ENCODE measurements around the gene CHMP1B.
"Not testable (repeated sequence)": the region's sequence is repeated elsewhere in the genome, so short reads cannot be mapped to it uniquely, and the experiment has no call there.

CHMP1B gene

DNA sequence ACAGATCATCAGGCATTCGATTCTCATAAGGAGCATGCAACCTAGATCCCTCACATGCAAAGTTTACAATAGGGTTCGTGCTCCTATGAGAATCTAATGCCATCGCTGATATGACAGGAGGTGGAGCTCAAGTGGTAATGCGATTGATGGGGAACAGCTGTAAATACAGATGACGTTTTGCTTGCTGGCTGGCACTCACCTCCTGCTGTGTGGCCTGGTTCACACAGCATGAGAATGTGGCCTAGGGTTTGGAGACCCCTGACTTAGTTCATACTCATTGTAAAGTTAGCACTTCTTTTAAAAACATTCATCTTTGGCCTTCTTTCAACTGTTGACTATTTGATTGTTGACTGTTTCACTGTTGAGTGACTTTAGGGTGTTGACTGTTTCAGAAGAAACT, 8.7 kb upstream of the CHMP1B start:
- no peak for FAIRE-seq

DNA sequence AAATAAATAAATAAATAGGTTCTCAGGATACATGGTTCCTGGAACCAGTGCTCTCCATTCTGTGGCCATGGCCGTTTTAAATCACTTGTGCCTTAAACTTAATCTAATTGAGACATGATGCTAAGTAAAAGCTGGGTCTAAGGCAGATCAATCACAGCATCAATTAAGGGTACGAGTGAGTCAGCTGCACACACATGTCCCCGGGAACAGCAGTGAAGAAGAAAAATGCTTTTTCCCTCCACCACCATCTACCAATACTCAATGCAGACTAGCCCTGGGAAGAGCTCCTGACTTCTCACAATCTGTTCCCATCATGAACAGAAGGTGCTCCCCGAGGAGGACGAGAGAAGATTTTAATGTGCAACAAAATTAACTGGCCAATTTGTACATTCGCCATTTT, 6.8 kb upstream of the CHMP1B start:
- FAIRE-seq, result no peak

DNA sequence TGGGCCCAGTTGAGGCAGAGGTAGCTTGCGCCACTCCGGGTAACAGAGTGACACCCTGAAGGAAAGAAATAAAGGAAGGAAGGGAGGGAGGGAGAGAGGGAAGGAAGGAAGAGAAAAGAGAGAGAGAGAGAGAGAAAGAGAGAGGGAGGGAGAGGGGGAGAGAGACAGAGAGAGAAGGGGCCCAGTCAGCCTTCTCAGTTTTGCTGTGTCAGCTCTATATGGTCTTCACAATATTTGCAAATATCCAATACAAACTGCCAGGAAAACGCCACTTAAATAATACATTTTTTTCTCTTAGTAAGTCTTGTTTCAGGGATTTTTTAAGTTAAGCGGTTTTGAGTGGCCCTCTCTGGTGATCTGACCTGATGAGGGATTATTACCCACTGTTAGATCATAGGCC, 5.6 kb upstream of the CHMP1B start:
- FAIRE-seq, result no peak

DNA sequence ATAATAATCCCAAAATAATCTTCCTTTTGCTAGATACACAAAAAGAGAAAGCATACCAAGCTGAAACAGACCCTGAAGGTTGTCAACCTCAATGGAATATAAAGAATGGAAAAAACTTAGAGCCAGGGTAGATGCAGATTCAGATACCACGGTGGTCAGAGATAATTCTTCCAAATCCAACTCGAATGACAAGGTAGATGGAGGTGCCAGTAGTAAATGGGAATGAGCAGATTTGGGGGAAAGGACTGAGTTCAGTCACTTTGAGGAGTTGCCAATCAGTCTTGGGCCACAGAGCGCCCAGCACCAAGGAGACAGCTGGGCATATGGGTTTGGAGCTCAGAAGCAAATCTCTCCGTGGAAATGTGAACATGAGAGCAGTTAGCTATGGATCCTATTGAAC, 3.4 kb upstream of the CHMP1B start:
- no peak for FAIRE-seq

DNA sequence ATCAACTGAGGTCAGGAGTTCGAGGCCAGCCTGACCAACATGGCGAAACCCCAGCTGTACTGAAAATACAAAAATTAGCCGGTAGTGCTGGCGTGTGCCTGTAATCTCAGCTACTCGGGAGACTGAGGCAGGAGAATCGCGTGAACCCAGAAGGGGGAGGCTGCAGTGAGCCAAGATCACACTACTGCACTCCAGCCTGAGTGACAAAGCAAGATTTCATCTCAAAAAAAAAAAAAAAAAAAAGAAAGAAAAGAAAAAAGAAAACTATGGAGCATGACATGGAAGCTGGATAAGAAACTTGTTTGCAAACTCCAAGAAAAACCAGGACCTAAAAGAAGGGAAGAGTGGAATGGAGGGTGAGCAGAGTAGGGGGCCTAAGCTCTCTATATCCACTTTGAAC, 1.9 kb upstream of the CHMP1B start:
- FAIRE-seq, result no peak

DNA sequence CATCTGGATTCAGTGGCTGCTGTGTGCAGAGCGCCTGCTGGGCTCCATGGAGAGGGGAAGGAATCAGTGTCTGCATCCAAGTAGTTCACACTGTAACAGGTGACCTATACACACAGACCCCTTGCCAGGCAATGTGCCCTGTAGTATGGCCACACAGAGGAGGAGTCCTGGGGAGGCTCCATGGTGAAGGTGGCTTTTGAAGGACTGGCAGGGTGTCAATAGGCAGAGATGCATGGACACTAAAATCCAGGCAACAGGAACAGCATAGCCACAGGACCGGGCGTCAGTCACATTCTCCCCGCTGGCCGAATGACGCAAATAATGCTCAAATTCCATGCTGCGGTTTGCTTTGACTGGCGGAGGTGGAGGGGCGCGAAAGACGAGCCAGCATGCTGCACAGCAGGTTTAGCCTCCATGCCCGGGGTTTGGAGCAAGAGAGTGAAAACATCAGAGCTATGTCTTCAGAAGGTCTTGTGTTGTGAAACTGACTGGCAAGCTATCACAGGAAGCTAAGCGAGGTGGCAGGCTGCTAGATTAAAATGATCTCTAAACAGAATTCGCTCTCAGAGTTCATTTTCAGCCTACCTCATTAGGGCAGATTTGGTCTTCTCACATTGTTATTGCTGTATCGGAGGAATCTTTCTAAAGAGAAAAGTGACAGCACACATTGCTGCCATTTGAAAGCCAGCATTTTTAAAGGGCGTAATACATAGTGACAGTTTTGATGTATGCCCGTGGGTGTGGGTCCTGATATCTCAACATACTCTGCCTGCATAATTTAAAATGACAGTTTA, 1.2 kb upstream of the CHMP1B start:
- no peak for FAIRE-seq

DNA sequence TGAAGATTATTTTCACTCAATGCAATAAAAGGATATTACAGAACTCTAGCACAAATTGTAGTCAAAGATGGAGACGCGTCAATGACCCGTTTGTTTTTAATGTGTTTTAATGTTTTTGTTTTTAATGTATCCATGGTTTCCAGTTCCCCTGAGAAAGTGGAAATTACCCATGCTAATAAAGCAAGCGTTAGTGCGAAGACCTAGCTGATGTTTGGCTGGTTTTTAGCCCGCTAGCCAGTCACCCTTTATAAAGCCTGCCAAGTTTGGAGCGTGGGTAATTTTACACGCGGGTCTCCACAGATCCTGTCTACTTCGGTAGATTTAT, 430 bp upstream of the CHMP1B start:
- no peak for FAIRE-seq

DNA sequence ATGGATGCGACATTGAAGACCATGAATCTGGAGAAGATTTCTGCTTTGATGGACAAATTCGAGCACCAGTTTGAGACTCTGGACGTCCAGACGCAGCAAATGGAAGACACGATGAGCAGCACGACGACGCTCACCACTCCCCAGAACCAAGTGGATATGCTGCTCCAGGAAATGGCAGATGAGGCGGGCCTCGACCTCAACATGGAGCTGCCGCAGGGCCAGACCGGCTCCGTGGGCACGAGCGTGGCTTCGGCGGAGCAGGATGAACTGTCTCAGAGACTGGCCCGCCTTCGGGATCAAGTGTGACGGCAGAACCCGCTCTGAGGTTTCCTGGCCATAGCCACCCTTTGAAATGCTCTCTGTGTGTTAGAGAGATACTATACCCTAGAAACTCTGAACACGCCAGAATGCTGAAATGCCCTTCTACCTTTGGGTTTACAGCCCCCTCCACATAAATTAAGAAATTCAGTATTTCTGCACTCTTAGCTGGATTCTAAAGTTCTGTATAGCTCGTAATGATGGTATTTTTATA, 659 bp downstream of the CHMP1B start:
- FAIRE-seq, result no peak

DNA sequence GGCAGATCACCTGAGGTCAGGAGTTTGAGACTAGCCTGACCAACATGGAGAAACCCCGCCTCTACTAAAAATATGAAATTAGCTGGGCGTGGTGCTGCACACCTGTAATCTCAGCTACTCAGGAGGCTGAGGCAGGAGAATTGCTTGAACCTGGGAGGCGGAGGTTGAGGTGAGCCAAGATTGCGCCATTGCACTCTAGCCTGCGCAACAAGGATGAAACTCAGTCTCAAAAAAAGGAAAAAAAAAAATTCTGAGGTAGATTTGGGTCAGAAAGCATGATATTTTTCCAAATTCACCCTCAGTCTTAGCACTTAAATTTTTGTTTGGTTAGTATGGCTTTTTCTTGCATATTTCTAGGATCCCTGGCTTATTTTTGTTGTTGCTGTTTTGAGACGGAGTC, 3.3 kb downstream of the CHMP1B start:
- FAIRE-seq, result not testable (repeated sequence)

DNA sequence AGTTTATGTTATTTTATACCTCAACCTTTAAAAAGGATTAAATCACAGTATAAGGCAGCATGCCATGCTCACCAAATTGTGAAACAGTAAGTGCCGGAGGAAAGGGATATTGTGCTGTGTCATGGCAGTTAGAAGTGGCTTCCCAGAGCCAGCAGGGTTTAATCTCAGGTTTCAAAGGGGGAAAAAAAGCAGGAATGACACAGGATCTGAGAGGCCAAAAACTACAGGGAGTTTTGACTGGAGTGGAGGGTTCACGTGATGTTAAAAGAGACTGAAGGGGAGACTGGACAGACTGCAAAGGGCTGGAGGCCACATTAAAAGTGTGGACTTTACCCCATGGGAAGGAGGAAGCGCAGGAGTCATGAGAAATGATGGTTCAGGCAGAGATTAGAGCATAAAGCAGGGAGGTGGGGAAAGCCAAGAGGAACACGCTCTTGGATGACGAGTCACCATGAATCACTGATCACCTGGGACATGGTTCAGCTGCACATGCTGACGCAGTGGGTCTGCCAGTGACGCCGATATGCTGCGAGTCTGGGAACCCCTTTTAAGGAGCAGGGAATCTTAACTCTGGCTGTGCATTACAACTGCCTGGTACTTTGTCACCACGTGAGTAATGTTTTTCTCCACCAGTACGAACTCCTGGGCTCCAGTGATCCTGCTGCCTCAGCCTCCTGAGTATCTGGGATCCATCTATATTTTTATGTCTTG, 6.1 kb downstream of the CHMP1B start:
- no peak for FAIRE-seq

DNA sequence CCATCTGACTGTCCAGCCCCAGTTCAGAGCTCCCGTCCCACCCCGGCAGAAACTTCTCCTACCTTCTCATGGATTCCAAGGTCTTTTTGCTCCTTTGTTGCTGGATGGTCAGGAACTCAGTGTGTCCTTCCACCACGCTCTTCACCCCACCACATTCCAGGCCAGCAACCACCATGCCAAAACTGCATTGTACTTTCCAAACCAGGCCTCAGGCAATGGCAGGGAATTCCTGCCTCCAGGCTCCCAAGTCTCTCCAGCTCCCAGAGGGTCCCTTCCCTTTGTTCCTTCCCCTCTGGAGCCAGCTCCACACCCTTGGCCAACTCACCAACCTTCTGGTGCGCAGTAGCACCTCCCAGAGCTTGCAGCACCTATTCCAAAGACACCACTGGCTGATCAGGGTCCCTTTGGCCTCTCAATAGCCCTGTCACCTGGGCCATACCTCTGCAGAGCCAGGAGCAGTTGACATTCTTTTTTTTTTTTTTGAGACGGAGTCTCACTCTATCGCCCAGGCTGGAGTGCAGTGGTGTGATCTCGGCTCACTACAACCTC, 8.1 kb downstream of the CHMP1B start:
- no peak for FAIRE-seq

DNA sequence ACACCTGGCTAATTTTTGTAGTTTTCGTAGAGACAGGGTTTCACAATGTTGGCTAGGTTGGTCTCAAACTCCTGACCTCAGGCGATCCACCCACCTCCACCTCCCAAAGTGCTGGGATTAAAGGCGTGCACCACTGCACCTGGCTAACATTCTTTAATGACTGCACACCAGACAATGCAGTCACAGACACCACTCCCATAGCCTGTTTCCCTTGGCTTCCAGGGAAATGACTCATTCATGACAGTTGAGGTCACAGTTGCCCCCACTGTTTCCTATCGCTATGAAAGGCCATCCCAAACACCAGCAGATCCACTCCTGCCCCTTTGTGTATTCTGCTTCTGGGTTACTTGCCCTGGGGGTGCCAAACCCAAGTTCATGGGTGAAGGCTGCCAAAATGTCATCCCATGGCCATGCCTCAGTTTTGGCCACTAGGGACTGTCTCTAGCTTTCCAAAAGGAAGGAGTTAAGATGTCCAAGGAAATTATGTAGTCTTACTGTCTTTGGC, 8.7 kb downstream of the CHMP1B start:
- FAIRE-seq, result no peak

DNA sequence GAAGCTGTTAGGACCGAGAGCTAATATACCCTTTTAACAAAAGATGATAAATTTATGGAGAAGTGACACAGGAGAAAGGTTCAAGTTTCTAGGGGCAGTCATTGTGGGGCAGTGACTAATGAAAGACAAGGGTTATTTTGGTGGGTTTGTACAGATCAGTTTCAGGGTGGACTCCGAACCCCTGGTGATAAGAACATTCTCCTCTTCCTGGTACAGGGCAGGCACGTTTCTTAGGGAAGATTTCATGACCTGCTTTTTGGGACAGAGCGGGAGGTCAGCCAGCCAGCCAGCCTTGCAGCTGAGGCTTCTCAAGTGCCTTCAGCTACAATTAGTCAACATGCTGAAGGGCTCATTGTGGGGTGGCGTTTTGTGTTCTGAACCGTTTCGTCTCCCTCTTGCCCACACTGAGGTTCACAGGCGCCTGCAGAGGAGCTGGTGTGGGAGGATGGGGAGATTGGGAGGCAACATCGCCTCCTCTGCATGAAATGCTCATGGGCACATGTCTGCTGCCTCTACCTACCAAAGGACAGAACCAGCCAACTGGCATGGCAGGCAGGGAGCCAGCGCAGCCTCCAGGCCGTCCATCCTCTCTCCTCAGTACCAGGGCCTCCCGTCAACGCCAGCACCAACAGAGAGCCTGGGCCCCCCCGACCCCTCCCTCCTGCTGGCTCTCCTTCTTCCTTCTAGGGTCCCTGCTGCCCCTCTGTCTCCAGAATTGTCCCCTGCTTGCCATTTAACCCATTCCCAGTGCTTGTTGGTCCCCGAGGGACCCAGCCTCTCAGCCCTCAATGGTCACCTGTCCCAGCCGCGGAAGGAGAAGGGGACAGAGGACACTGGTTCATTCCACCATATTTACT, 9.6 kb downstream of the CHMP1B start:
- no peak for FAIRE-seq

DNA sequence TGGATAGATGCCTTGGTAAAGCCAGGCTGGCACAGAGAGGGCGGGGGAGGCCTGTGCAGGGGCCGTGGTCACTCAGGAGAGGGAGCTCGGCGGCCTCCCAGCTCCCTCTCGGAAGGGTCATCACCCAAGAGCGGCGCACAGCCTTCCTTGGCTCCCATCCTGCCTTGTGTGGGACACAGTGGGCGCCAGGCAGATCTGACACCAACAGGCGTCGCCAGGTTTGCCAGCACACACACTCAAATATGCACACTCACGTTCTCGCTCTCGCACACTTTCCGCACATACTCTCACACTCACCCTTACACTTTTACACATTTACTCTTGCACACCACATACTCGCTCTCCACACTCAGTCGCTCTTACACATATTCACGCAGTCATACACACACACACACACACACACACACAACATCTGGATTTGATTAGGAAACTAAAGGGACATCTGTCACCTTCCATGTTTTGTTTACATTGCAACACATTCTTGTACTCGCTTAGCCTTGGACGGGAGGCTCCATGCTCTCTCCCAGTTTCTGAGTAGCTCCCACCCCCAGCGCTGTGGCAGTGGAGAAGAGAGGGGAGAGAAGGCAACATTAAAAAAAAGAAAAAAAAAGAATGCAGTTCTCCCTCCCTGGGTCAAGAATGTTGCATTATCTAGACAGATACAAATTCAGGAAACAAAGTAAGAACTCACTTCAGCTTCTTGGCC, 10.5 kb downstream of the CHMP1B start:
- no peak for FAIRE-seq

DNA sequence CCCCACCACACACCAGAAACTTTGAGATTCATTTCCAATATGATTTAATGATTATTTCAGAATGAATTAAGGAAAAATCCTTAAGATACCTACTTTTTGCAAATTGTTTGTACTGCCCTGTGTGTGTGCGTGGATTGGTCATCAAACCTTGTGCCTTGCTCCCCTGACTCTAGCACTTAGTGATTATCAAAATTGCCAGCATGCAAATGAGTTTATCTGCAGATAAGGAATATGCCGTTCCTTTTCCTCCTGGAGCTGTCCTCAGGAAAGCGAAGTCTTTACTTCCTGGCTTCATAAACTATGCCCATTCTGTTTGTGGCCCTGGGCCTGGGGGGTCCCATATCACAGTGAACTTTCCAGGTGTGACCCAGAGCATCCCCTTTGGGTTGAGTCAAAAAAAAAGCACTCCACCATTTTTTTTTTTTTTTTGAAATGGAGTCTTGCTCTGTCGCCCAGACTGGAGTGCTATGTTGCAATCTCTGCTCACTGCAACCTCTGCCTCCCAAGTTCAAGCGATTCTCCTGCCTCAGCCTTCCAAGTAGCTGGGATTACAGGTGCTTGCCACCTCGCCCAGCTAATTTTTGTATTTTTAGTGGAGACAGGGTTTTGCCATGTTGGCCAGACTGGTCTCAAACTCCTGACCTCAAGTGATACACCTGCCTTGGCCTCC, 11.4 kb downstream of the CHMP1B start:
- FAIRE-seq, result no peak

DNA sequence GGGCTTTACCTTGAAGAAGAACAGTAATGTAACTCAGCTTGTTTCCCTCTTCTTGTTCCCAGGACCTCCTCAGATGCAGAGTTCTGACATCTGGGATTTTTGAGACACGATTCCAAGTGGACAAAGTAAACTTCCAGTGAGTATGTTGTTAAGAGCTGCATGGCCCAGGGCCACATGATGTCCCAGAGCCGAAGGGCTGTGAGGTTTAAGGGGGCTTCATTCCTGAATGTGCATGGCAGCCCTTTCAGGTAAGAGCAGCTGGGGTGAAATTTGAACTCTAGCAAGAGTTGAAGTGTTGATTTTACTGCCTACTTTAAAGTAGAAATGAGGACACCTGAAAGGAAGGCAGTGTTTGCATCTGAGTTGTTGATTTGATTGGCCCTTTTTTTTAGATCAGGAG, 13.3 kb downstream of the CHMP1B start:
- no peak for FAIRE-seq

DNA sequence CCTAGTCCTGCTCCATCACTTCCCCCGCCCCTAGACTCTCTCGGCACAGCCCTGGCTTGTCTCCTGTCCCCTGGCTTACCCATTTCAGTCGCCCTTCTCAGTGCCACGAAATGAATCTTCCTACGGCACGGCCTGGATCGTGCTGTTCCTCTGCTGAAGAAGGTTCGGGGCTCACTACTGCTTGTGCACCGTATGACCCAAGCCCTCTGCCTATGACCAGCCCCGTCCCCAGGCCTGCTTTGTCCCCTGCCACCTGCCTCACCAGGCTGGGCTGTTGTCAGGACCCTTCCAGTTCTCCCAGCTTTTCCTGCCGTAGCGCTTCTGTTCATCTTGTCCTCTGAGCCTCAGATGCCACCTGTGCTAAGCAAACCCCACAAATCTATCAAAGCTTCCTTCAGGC, 13.9 kb downstream of the CHMP1B start:
- FAIRE-seq, result no peak

DNA sequence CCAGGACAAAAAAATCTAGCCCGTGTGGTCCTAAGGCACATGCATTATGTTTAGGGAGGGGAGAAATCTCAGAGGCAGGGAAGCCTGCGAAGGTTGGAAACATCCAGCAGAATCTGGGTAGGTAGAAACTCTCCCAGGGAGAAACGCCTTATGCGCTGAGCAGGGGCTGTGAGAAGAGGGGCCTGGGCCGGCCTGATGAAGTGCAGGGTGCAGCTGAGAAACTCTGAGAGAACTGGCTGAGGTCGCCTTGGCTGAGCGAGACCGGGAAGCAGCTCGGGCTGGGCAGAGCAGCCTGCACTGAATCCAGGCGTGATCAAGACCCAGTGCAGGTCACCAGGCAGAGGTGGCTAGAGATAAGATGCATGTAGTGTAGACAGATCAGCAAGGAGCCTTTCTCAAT, 15.1 kb downstream of the CHMP1B start:
- FAIRE-seq, result no peak

DNA sequence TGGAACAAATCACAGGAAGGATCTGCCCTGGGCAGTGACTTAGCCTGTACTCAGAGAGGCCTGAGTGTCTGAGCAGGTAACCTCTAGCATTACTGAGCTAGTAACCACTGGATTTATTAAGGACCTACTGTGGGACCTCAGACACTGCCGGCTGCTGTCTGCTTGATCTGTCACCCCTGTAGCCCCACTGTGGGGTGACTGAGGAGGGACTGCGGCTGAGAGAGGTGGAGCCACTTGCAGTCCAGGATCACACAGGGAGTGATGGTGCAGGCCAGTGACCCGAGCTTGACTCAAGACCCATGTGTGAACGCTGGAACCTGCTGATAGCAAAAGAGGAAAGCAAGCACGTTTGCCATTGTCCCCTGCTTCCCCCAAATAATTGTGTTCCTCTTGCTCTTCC, 15.6 kb downstream of the CHMP1B start:
- FAIRE-seq, result no peak

DNA sequence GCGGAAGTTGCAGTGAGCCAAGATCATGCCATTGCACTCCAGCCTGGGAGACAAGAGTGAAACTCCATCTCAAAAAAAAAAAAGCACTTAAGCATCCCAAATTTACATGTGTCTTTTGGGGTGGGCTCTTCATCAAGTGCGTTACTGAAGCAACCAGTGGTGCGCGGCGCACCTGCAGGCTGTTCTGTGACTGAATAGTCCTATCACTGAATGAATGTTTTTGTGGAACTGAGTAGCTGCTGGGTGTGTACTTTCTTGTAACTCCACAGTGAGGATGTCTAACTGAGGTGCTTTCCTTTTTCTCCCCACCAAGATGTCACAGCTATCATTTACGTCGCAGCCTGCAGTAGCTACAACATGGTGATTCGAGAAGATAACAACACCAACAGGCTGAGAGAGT, 17.0 kb downstream of the CHMP1B start:
- FAIRE-seq, result no peak

DNA sequence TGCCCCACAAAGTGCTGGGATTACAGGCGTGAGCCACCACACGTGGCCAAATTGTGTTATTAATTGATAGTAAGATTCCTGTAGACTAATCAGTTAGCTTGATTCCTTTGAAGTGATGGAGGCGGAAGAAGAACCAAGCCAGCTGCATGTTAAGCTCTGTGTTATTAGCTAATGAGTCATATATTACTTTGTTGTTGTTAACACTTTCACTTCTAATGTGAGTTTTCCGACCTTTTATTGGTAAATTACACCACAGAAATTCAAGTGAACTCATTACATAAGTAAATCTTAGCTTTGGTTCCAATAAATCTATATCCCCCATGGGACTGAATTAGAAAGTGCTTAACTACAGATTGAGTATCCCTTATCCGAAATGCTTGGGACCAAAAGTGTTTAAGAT, 20.3 kb downstream of the CHMP1B start:
- no peak for FAIRE-seq
